SK-N-SH (cell line): Measurements from ENCODE around the gene ZSCAN5C. TPM values are rescaled to one million over a fixed set of nuclear protein-coding genes. Genes with fewer than 3 reads are reported as not detected.
"Not testable (repeated sequence)": the region's sequence is repeated elsewhere in the genome, so short reads cannot be mapped to it uniquely, and the experiment has no call there.

Experiments
- CTCF ChIA-PET: fragments of 300-600, 350-600 bp; formaldehyde crosslinking; extraction: SDS; loops from one replicate; lab custom pipeline; 2021; lab: Yijun Ruan, JAX
- POLR2A ChIA-PET: fragments of 350-600 bp; sonication (Branson Sonifier 250); formaldehyde crosslinking; extraction: SDS; loops from one replicate; lab custom pipeline; 2020; ENCODE audit warnings: antibody characterized with exemption, inconsistent platforms; lab: Yijun Ruan, JAX
- DNase-seq: peaks from one replicate; pipeline ENCODE4 v3.0.0; 2012
- H2AFZ ChIP-seq: fragments of 200-600 bp; sonication (generic); 2 replicates; pipeline ENCODE4 v1.8.1; 2016; ENCODE audit warnings: antibody characterized with exemption, mild to moderate bottlenecking, low read depth
- H3F3A ChIP-seq: fragments of 200-600 bp; sonication (generic); replicated peaks from 2 replicates; pipeline ENCODE3; 2016; ENCODE audit warnings: antibody characterized with exemption, mild to moderate bottlenecking; ENCODE audit not compliant: insufficient read depth
- H3K27ac ChIP-seq, 2 experiments: fragments of 200-500 bp in 1 of 2; fragments of 200-600 bp in 1 of 2; sonication (Bioruptor generic) in 1 of 2; sonication (generic), shearing (Covaris generic) in 1 of 2; 2 replicates each; pipeline versions ENCODE4 v1.5.1 to v1.6.1; 2014 to 2016; ENCODE audit warnings: low read depth in 2 of 2, inconsistent platforms in 1 of 2, low read length in 1 of 2, mild to moderate bottlenecking in 1 of 2, mixed read lengths in 1 of 2
- H3K27me3 ChIP-seq: fragments of 200-600 bp; sonication (generic), shearing (Covaris generic); 2 replicates; pipeline ENCODE4 v1.6.1; 2016; ENCODE audit warnings: mixed run types; ENCODE audit not compliant: insufficient read depth
- H3K36me3 ChIP-seq, 2 experiments: fragments of 200-500 bp in 1 of 2; fragments of 200-600 bp in 1 of 2; sonication (Bioruptor generic) in 1 of 2; sonication (generic) in 1 of 2; replicated peaks in 1 of 2; 2 replicates each; pipeline versions ENCODE3 to v1.5.1; 2014 to 2016; ENCODE audit warnings: low read length in 1 of 2, mild to moderate bottlenecking in 1 of 2; ENCODE audit not compliant: insufficient read depth in 2 of 2, control insufficient read depth in 1 of 2
- H3K4me1 ChIP-seq, 2 experiments: fragments of 200-500 bp in 1 of 2; fragments of 200-600 bp in 1 of 2; sonication (Bioruptor generic) in 1 of 2; sonication (generic), shearing (Covaris generic) in 1 of 2; 2 replicates each; pipeline versions ENCODE4 v1.5.1 to v1.6.1; 2014 to 2016; ENCODE audit warnings: low read depth in 1 of 2, low read length in 1 of 2, mixed run types in 1 of 2; ENCODE audit not compliant: insufficient read depth in 2 of 2, control insufficient read depth in 1 of 2
- H3K4me2 ChIP-seq: fragments of 200-600 bp; sonication (generic), shearing (Covaris generic); 2 replicates; pipeline ENCODE4 v1.6.1; 2017; ENCODE audit warnings: mixed run types
- H3K4me3 ChIP-seq, 2 experiments: fragments of 200-500 bp in 1 of 2; fragments of 200-600 bp in 1 of 2; sonication (Bioruptor generic) in 1 of 2; sonication (generic), shearing (Covaris generic) in 1 of 2; 2 replicates each; pipeline versions ENCODE4 v1.5.1 to v1.8.1; 2014 to 2016; ENCODE audit warnings: low read depth in 2 of 2, inconsistent platforms in 1 of 2, low read length in 1 of 2, mild to moderate bottlenecking in 1 of 2, mixed read lengths in 1 of 2, moderate library complexity in 1 of 2
- H3K79me2 ChIP-seq: fragments of 200-600 bp; sonication (generic); 2 replicates; pipeline ENCODE4 v1.8.1; 2017; ENCODE audit warnings: mild to moderate bottlenecking; ENCODE audit not compliant: insufficient read depth
- H3K9ac ChIP-seq: fragments of 200-600 bp; sonication (generic); 2 replicates; pipeline ENCODE4 v1.6.1; 2017; ENCODE audit warnings: mixed run types
- H3K9me2 ChIP-seq: fragments of 200-600 bp; sonication (generic); 2 replicates; pipeline ENCODE4 v1.6.1; 2017; ENCODE audit warnings: mixed run types
- H3K9me3 ChIP-seq: fragments of 200-600 bp; sonication (generic); 2 replicates; pipeline ENCODE4 v1.6.1; 2017; ENCODE audit warnings: mixed run types, mild to moderate bottlenecking, moderate library complexity
- H4K20me1 ChIP-seq: fragments of 200-600 bp; sonication (generic); 2 replicates; pipeline ENCODE4 v1.6.1; 2017; ENCODE audit warnings: mild to moderate bottlenecking, mixed run types; ENCODE audit not compliant: insufficient read depth
- CHD2 ChIP-seq: fragments of 150-350 bp; IDR thresholded peaks from 2 replicates; pipeline ENCODE4 v1.6.1; 2018; ENCODE audit warnings: low read length; ENCODE audit not compliant: partially characterized antibody
- ELF1 ChIP-seq: IDR thresholded peaks from 2 replicates; pipeline ENCODE4 v1.4.0; 2012
- EP300 ChIP-seq, 2 experiments: IDR thresholded peaks; 2 replicates each; pipeline versions ENCODE4 v1.4.0 to v1.6.1; 2012; ENCODE audit warnings: borderline replicate concordance in 1 of 2, low read depth in 1 of 2, low read length in 1 of 2
- EZH2phosphoT487 ChIP-seq: fragments of 200-600 bp; sonication (generic); IDR thresholded peaks from 2 replicates; pipeline ENCODE4 v1.6.1; 2017; ENCODE audit warnings: low read depth, mixed run types, mild to moderate bottlenecking, antibody characterized with exemption, moderate library complexity, borderline replicate concordance
- FOXJ3 ChIP-seq: sonication (generic); formaldehyde crosslinking; IDR thresholded peaks from 2 replicates; pipeline ENCODE4 v1.5.1; 2020; ENCODE audit warnings: mild to moderate bottlenecking, missing genetic modification reagents
- GABPA ChIP-seq: IDR thresholded peaks from 2 replicates; pipeline ENCODE4 v1.4.0; 2012; ENCODE audit warnings: low read depth, mild to moderate bottlenecking
- MEF2A ChIP-seq: IDR thresholded peaks from 2 replicates; pipeline ENCODE4 v1.4.0; 2012; ENCODE audit warnings: low read depth, borderline replicate concordance
- MXI1 ChIP-seq: IDR thresholded peaks from 2 replicates; pipeline ENCODE4 v1.6.1; 2012; ENCODE audit warnings: mild to moderate bottlenecking, low read depth, low read length, improper control_type of control experiment
- NFIC ChIP-seq: IDR thresholded peaks from 2 replicates; pipeline ENCODE4 v1.4.0; 2012; ENCODE audit warnings: borderline replicate concordance
- PBX3 ChIP-seq: IDR thresholded peaks from 2 replicates; pipeline ENCODE4; 2012
- RAD21 ChIP-seq: IDR thresholded peaks from 2 replicates; pipeline ENCODE4 v1.6.1; 2012; ENCODE audit warnings: mild to moderate bottlenecking, low read length
- RCOR1 ChIP-seq: fragments of 150-350 bp; IDR thresholded peaks from 2 replicates; pipeline ENCODE4 v1.6.1; 2017; ENCODE audit warnings: antibody characterized with exemption, low read length
- REST ChIP-seq: IDR thresholded peaks from 2 replicates; pipeline ENCODE4 v1.6.1; 2012; ENCODE audit warnings: mild to moderate bottlenecking, low read depth, low read length, moderate library complexity
- SMC3 ChIP-seq: IDR thresholded peaks from 2 replicates; pipeline ENCODE4 v1.6.1; 2012; ENCODE audit warnings: low read depth, low read length, improper control_type of control experiment
- TAF1 ChIP-seq: IDR thresholded peaks from 2 replicates; pipeline ENCODE4 v1.6.1; 2012; ENCODE audit warnings: low read depth, mild to moderate bottlenecking, low read length, moderate library complexity, borderline replicate concordance
- TCF12 ChIP-seq: IDR thresholded peaks from 2 replicates; pipeline ENCODE4 v1.4.0; 2012
- YY1 ChIP-seq: IDR thresholded peaks from 2 replicates; pipeline ENCODE4 v1.4.0; 2012; ENCODE audit warnings: low read depth, mild to moderate bottlenecking
- ZBTB33 ChIP-seq: IDR thresholded peaks from 2 replicates; pipeline ENCODE4 v1.4.0; 2012; ENCODE audit warnings: low read depth, borderline replicate concordance
- WGBS: methylation state at CpG from one replicate; pipeline ENCODE4 v1.1.6; 2017; ENCODE audit warnings: low lambda C conversion rate; 5-methylcytosine and 5-hydroxymethylcytosine counted together
- polyA plus RNA-seq, 3 experiments: library from polyadenylated mRNA; depleted of rRNA; stranded (reverse); fragments of >200 nt; gene quantifications; 2 replicates each; pipeline ENCODE4 v1.2.3, GENCODE V29; 2012

ZSCAN5C gene
- polyA plus RNA-seq, 1 of the 3 experiments (the other 2 are of a cell fraction), result not detected

- Histone ChIP-seq H3F3A (no peaks in the 10 kb centered on the region), H2AFZ (no peak overlapping the region), H3K27me3 (peaks cover 35% of the 10 kb centered on the region; the same call in 1 of the 2 replicates), H3K9ac (no peak overlapping the region), H3K27ac (no peak overlapping the region), H4K20me1 (no peaks in the 10 kb centered on the region), H3K4me1 (no peaks in the 10 kb centered on the region), H3K4me2 (no peak overlapping the region), H3K79me2 (no peaks in the 10 kb centered on the region), H3K9me2 (no peaks in the 10 kb centered on the region), H3K36me3 (no peaks in the 10 kb centered on the region), H3K9me3 (no peaks in the 10 kb centered on the region), H3K4me3 (no peak overlapping the region)
- WGBS, result 49% methylated on average over 11 of the region's 12 CpGs
- TF ChIP-seq RAD21 (no peak), ZBTB33 (no peak), EP300 (IDR thresholded peaks at IDR 0.05; ENCODE audit: borderline replicate concordance in 1 of 2, low read depth in 1 of 2, low read length in 1 of 2) (no peak), NFIC (no peak), GABPA (no peak), YY1 (no peak), MEF2A (no peak), CHD2 (no peak), ELF1 (no peak), RCOR1 (no peak), FOXJ3 (CRISPR knock-in tag) (no peak), SMC3 (no peak), MXI1 (no peak), TAF1 (no peak), REST (no peak), PBX3 (no peak), EZH2phosphoT487 (no peak), TCF12 (no peak)
- no peak for DNase-seq
- CTCF ChIA-PET, result interaction anchor here (1.9 kb wide), 1 partner anchor 124 kb away, joined by 5 read pairs; no protein-coding TSS in a partner anchor
- POLR2A ChIA-PET, result no interaction called here
Observed at GRCh38 chr19:56209091-56209490, 7.0 kb downstream of the ZSCAN5C start.

- H3K9ac ChIP-seq, H3K9me3 ChIP-seq, POLR2A ChIA-PET, H3K79me2 ChIP-seq, H3K4me2 ChIP-seq, H3K9me2 ChIP-seq, DNase-seq, H3K36me3 ChIP-seq, H3K4me1 ChIP-seq, H3F3A ChIP-seq, H4K20me1 ChIP-seq, H2AFZ ChIP-seq, H3K4me3 ChIP-seq, H3K27ac ChIP-seq: not testable (repeated sequence)
- H3K27me3 ChIP-seq, result peaks cover 35% of the 10 kb centered on the region; the same call in 1 of the 2 replicates
- 52% methylated on average over 9 of the region's 9 CpGs for whole genome bisulfite sequencing
- CTCF ChIA-PET, result interaction anchor here (1.9 kb wide), 1 partner anchor 123 kb away, joined by 5 read pairs; no protein-coding TSS in a partner anchor
Observed at GRCh38 chr19:56210036-56210435, 8.0 kb downstream of the ZSCAN5C start.
